GM23248 (cell line): ENCODE data around the gene RECQL5. TPM values are rescaled to one million over a fixed set of nuclear protein-coding genes. Genes with fewer than 3 reads are reported as not detected.

Experiments
- DNase-seq: peaks from one replicate; pipeline ENCODE4 v3.0.0-alpha.2; 2015
- H2AFZ ChIP-seq: fragments of 200-600 bp; sonication (generic); 2 replicates; pipeline ENCODE4 v1.6.1; 2016; ENCODE audit warnings: antibody characterized with exemption
- H3F3A ChIP-seq: fragments of 200-600 bp; sonication (generic); 2 replicates; pipeline ENCODE4 v1.6.1; 2016; ENCODE audit warnings: mild to moderate bottlenecking, antibody characterized with exemption, mixed run types; ENCODE audit not compliant: insufficient read depth
- H3K27ac ChIP-seq: fragments of 200-600 bp; sonication (generic); 2 replicates; pipeline ENCODE4 v1.5.1; 2016; ENCODE audit warnings: mild to moderate bottlenecking
- H3K27me3 ChIP-seq: fragments of 200-600 bp; sonication (generic); replicated peaks from 2 replicates; pipeline ENCODE4 v1.6.1; 2016; ENCODE audit warnings: mild to moderate bottlenecking; ENCODE audit not compliant: insufficient read depth
- H3K36me3 ChIP-seq: fragments of 200-600 bp; sonication (generic); 2 replicates; pipeline ENCODE4 v1.6.1; 2016; ENCODE audit warnings: low read depth, mild to moderate bottlenecking
- H3K4me1 ChIP-seq: fragments of 200-600 bp; sonication (generic); 2 replicates; pipeline ENCODE4 v1.6.1; 2016; ENCODE audit warnings: mild to moderate bottlenecking; ENCODE audit not compliant: insufficient read depth
- H3K4me2 ChIP-seq: fragments of 200-600 bp; sonication (generic); one replicate; pipeline ENCODE4 v1.6.1; 2016; ENCODE audit warnings: mild to moderate bottlenecking; ENCODE audit not compliant: unreplicated experiment
- H3K4me3 ChIP-seq: fragments of 200-600 bp; sonication (generic); 2 replicates; pipeline ENCODE4 v1.5.1; 2016; ENCODE audit warnings: mild to moderate bottlenecking
- H3K79me2 ChIP-seq: fragments of 200-600 bp; sonication (generic); 2 replicates; pipeline ENCODE4 v1.6.1; 2016; ENCODE audit warnings: mild to moderate bottlenecking; ENCODE audit not compliant: insufficient read depth
- H3K9ac ChIP-seq: fragments of 200-600 bp; sonication (generic); 2 replicates; pipeline ENCODE4 v1.6.1; 2016; ENCODE audit warnings: mild to moderate bottlenecking
- H3K9me2 ChIP-seq: fragments of 200-600 bp; sonication (generic); 2 replicates; pipeline ENCODE4 v1.6.1; 2016; ENCODE audit warnings: mixed run types, mild to moderate bottlenecking, moderate library complexity; ENCODE audit not compliant: insufficient read depth
- H3K9me3 ChIP-seq: fragments of 200-600 bp; sonication (generic); one replicate; pipeline ENCODE4 v1.6.1; 2017; ENCODE audit warnings: low read depth
- H4K20me1 ChIP-seq: fragments of 200-600 bp; sonication (generic); 2 replicates; pipeline ENCODE4 v1.6.0; 2016; ENCODE audit not compliant: insufficient read depth
- EZH2 ChIP-seq: fragments of 200-600 bp; sonication (generic); IDR thresholded peaks from 2 replicates; pipeline ENCODE4 v1.6.1; 2018; ENCODE audit warnings: antibody characterized with exemption, mild to moderate bottlenecking; ENCODE audit not compliant: insufficient read depth, poor library complexity, severe bottlenecking
- EZH2phosphoT487 ChIP-seq: fragments of 200-600 bp; sonication (generic); IDR thresholded peaks from 2 replicates; pipeline ENCODE4 v1.6.1; 2018; ENCODE audit warnings: antibody characterized with exemption, moderate library complexity, mild to moderate bottlenecking, low read depth; ENCODE audit not compliant: insufficient read depth
- WGBS, 2 experiments: methylation state at CpG; one replicate each; pipeline ENCODE4 v1.1.6; 2015 to 2017; ENCODE audit warnings: low lambda C conversion rate in 2 of 2, low coverage in 1 of 2; ENCODE audit errors: missing lambda C conversion rate in 2 of 2; 5-methylcytosine and 5-hydroxymethylcytosine counted together
- in situ Hi-C: fragments of 300-500 bp; cut with MboI; formaldehyde crosslinking; loops from 2 replicates; pipeline ENCODE4 v1.15.0; 2020
- polyA plus RNA-seq: library from polyadenylated mRNA; unstranded; fragments of >200 nt; fragmentation: Nextera tagmentation; extraction: Ambion mirVana; gene quantifications from 2 replicates; pipeline ENCODE4 v1.2.1, GENCODE V29; 2016
- total RNA-seq: library from RNA; depleted of rRNA; stranded (reverse); fragments of >200 nt; shearing (Covaris generic); gene quantifications from 2 replicates; pipeline ENCODE4 v1.2.3, GENCODE V29; 2014; rRNA removed

The RECQL5 gene
- total RNA-seq (12.8 and 21.4 TPM in 2 replicates), polyA plus RNA-seq (14.3 and 20.9 TPM in 2 replicates)

DNA sequence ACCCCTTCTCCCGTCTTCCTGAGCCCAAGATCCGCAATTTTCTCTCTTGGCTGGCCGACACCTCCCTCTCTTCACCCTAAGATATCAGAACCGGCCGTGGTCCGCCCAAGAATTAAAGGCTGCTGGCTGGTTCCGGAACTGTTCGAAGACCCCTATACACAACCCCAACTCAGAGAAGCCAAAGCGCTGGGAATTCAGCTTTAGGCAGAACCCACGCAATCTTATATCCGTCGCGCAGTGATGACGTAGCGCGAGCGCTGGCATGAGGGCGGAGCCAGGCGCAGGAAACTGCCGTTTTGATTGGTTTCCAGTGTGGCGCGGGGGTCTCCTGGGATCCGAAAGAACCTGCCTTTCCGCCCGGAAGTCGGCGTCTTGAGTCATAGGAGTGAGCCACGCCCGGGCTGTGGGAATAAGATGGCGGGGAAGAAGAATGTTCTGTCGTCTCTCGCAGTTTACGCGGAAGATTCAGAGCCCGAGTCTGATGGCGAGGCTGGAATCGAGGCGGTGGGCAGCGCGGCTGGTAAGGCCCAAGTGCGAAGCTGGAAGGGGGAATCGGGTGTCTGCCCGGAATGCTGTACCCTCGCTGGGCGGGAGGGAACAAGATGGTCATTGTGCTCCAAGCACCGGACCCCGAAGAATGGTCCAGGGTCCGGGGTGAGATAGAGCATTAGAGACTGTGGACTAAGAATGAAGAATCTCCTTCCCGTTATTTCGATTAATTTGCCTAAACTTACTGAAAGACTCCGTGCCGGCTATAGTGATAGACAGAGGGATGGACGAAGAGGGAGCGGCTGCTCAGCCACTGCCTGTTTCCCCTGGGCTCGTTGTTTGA is at the start of gene RECQL5, which contains the start of gene SAP30BP:
TSS of gene RECQL5 (minus strand) at position 196 of the 832 bp plus-strand sequence. CDS start 597 bp downstream, outside the sequence.
TSS of gene SAP30BP (plus strand) at position 380 of the 832 bp plus-strand sequence. CDS start at position 415, 35 bp downstream.
- peaks cover 73% of the 10 kb centered on the region for H3K79me2 ChIP-seq
- H3K27me3 ChIP-seq = no peaks in the 10 kb centered on the region
- peak within 1 kb of the TSS; percentile 97 for H3K9ac ChIP-seq
- H3K36me3 ChIP-seq = peaks cover 33% of the 10 kb centered on the region
- peak within 1 kb of the TSS; percentile 86 for H2AFZ ChIP-seq
- WGBS, 2 experiments = 0 to 1% methylated on average over 53 to 55 of the region's 55 CpGs
- peak; percentile 99 for DNase-seq
- TF ChIP-seq EZH2phosphoT487 = no peak
- no peak for TF ChIP-seq EZH2
- H3K4me3 ChIP-seq = peak within 1 kb of the TSS; percentile 91
- peak within 1 kb of the TSS; percentile 97 for H3K4me2 ChIP-seq
- H3K27ac ChIP-seq = peak within 1 kb of the TSS; percentile 82
- H3F3A ChIP-seq = no peaks in the 10 kb centered on the region
- peaks cover 12% of the 10 kb centered on the region; the same call in 1 of the 2 replicates for H3K4me1 ChIP-seq
- H4K20me1 ChIP-seq = no peaks in the 10 kb centered on the region
- no peaks in the 10 kb centered on the region for H3K9me3 ChIP-seq
- in situ Hi-C loops = no loop called here
- H3K9me2 ChIP-seq = no peaks in the 10 kb centered on the region

DNA sequence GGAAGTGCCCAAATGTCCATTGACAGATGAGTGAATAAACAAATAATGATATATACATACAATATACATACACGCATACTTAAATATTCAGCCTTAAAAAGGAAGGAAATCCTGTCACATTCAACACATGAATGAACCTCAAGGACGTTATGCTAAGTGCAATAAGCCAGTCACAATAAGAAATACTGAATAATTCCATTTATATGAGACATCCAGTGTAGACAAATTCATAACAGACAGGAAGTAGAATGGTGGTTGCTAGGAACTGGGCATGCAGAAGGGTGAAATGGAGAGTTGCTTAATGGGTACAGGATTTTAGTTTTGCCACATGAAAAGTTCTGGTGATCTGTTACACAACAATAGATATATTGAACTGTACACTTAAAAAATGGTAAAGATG is 45.5 kb upstream of the RECQL5 start:
- Histone ChIP-seq H3K4me2 (no peak overlapping the region), H3K27ac (no peak overlapping the region), H3K9me2 (no peaks in the 10 kb centered on the region), H2AFZ (no peak overlapping the region), H4K20me1 (no peaks in the 10 kb centered on the region), H3F3A (peaks cover 8% of the 10 kb centered on the region; the same call in 1 of the 2 replicates), H3K9ac (no peak overlapping the region), H3K36me3 (0 out of 2 replicates have a peak, but pooled peaks cover 10% of the 10 kb centered on the region), H3K4me3 (no peak overlapping the region), H3K4me1 (no peaks in the 10 kb centered on the region), H3K79me2 (no peaks in the 10 kb centered on the region), H3K27me3 (no peaks in the 10 kb centered on the region), H3K9me3 (no peaks in the 10 kb centered on the region)
- TF ChIP-seq EZH2 (no peak), EZH2phosphoT487 (no peak)
- 51 to 52% methylated on average over 2 of the region's 2 CpGs for WGBS, 2 experiments
- in situ Hi-C loops = no loop called here
- DNase-seq = peak; percentile 57

DNA sequence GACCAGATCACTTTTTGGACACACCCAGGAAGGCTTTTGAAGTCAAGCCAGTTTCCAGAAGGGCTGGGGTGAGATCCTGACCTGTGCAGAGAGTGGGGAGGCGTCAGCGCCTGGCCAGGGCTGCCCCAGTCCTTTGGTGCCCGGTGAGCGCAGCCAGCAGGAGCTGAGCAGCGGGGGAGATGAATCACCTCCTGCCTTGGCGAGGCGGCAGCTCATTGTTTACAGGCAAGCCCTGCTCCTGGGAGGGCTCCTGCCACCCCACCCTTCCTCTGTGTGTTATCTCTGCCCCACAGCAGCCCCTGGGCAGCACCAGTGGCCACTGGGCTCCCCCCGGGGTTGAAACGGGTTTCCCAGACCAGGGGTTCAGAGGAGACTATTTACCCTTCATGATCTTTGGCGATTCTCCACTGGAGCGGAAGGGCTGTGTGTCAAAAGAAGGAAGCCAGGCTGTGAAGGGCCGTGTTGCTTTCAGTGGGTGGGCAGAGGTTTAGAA is 40.2 kb upstream of the RECQL5 start:
- Histone ChIP-seq H3K36me3 (peaks cover 40% of the 10 kb centered on the region; the same call in 1 of the 2 replicates), H3K4me3 (no peak overlapping the region), H3K27ac (no peak overlapping the region), H3K9me3 (no peaks in the 10 kb centered on the region), H3F3A (peaks cover 8% of the 10 kb centered on the region; the same call in 1 of the 2 replicates), H3K4me1 (no peaks in the 10 kb centered on the region), H4K20me1 (no peaks in the 10 kb centered on the region), H3K9me2 (no peaks in the 10 kb centered on the region), H2AFZ (no peak overlapping the region), H3K27me3 (no peaks in the 10 kb centered on the region), H3K79me2 (peaks cover 5% of the 10 kb centered on the region; the same call in 1 of the 2 replicates), H3K4me2 (no peak overlapping the region), H3K9ac (no peak overlapping the region)
- in situ Hi-C loops = no loop called here
- TF ChIP-seq EZH2phosphoT487 = no peak
- TF ChIP-seq EZH2 = no peak
- DNase-seq = peak; percentile 30
- WGBS, 2 experiments = 87 to 90% methylated on average over 12 of the region's 12 CpGs

DNA sequence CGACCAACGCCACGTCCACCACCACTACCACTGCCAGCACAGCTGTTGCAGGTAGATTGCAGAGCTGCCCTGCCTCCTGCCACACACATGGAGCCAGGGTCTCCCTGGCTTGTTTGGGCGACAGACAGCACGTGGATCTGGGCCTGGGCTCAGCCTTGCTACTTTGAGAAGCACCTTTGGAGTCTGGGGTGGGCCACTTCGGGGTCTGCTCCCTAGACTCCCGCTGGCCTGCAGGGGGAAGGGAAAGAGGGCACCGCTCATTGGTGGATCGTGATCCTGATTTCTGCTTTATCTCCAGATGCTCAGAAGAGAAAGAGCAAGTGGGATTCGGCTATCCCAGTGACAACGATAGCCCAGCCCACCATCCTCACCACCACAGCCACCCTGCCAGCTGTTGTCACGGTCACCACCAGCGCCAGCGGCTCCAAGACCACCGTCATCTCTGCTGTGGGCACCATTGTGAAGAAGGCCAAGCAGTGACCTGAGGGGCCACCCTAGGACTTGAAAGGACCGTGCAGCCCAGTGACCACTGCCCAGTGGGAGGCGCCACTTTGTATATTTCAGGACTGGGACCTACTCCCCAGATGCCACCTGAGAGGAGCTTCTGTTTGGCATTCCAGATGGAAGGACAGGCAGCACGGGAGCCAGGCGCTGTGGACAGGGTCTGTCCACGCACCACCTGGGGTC is 39.2 kb upstream of the RECQL5 start:
- H4K20me1 ChIP-seq = no peaks in the 10 kb centered on the region
- peaks cover 10% of the 10 kb centered on the region; the same call in 1 of the 2 replicates for H3F3A ChIP-seq
- in situ Hi-C loops = no loop called here
- no peak overlapping the region for H3K4me3 ChIP-seq
- H2AFZ ChIP-seq = no peak overlapping the region
- peaks cover 49% of the 10 kb centered on the region; the same call in 1 of the 2 replicates for H3K36me3 ChIP-seq
- no peak overlapping the region for H3K9ac ChIP-seq
- H3K9me3 ChIP-seq = no peaks in the 10 kb centered on the region
- 90 to 91% methylated on average over 20 of the region's 20 CpGs for WGBS, 2 experiments
- TF ChIP-seq EZH2phosphoT487 (no peak), EZH2 (no peak)
- H3K27ac ChIP-seq = no peak overlapping the region
- H3K27me3 ChIP-seq = no peaks in the 10 kb centered on the region
- no peaks in the 10 kb centered on the region for H3K9me2 ChIP-seq
- H3K4me2 ChIP-seq = no peak overlapping the region
- H3K4me1 ChIP-seq = peaks cover 1% of the 10 kb centered on the region; the same call in 1 of the 2 replicates
- DNase-seq = no peak
- H3K79me2 ChIP-seq = peaks cover 6% of the 10 kb centered on the region; the same call in 1 of the 2 replicates
